Thymus (tissue), 11 donors: ENCODE data around the gene SLK. TPM values are rescaled to one million over a fixed set of nuclear protein-coding genes. Genes with fewer than 3 reads are reported as not detected.

Experiments used
- DNase-seq, 9 donors: peaks; one replicate each; pipeline ENCODE4 v3.0.0-alpha.2; 2013; ENCODE audit warnings: low spot score in 9 of 9, low read depth in 6 of 9, missing footprints in 1 of 9
- H3K27ac ChIP-seq, 2 donors: one replicate each; pipeline ENCODE4 v1.5.1; 2013; ENCODE audit warnings: control low read depth in 1 of 2, low read depth in 1 of 2, low read length in 1 of 2, mild to moderate bottlenecking in 1 of 2, moderate library complexity in 1 of 2
- H3K27me3 ChIP-seq, 2 donors: one replicate each; pipeline ENCODE4 v1.5.1; 2013; ENCODE audit warnings: low read length in 1 of 2; ENCODE audit not compliant: control insufficient read depth in 2 of 2, insufficient read depth in 1 of 2
- H3K36me3 ChIP-seq, 2 donors: one replicate each; pipeline ENCODE4 v1.5.1; 2013; ENCODE audit warnings: low read length in 1 of 2, mild to moderate bottlenecking in 1 of 2, moderate library complexity in 1 of 2; ENCODE audit not compliant: control insufficient read depth in 2 of 2, insufficient read depth in 2 of 2
- H3K4me1 ChIP-seq, 2 donors: one replicate each; pipeline ENCODE4 v1.5.1; 2013; ENCODE audit warnings: low read length in 2 of 2; ENCODE audit not compliant: control insufficient read depth in 2 of 2, insufficient read depth in 2 of 2
- H3K4me3 ChIP-seq, 2 donors: one replicate each; pipeline ENCODE4 v1.5.1; 2013; ENCODE audit warnings: low read length in 2 of 2, control low read depth in 1 of 2, mild to moderate bottlenecking in 1 of 2
- H3K9me3 ChIP-seq, 2 donors: one replicate each; pipeline ENCODE4 v1.5.1; 2013; ENCODE audit warnings: low read length in 1 of 2, mild to moderate bottlenecking in 1 of 2; ENCODE audit not compliant: control insufficient read depth in 2 of 2, insufficient read depth in 1 of 2
- WGBS: extraction: QIAGEN DNeasy Blood & Tissue Kit; methylation state at CpG from one replicate; pipeline ENCODE4 v1.1.7; 2013; 5-methylcytosine and 5-hydroxymethylcytosine counted together
- polyA plus RNA-seq: library from polyadenylated mRNA; stranded (reverse); fragments of 200-250 nt; gene quantifications from one replicate; pipeline ENCODE4 v1.2.3, GENCODE V29; 2013
- total RNA-seq: library from RNA; stranded (reverse); fragments of 120-200 nt; gene quantifications from one replicate; pipeline ENCODE4 v1.2.4, GENCODE V29; 2013
- donor health status: healthy.

The SLK gene
- total and polyA plus RNA-seq, 2 donors = 16.9 to 33.5 TPM

GRCh38 chr10:103951183-103951582 is 15.8 kb upstream of the SLK start:
- WGBS = 85% methylated on average over 2 of the region's 2 CpGs
- no peaks in the 10 kb centered on the region for H3K27me3 ChIP-seq
- no peaks in the 10 kb centered on the region for H3K9me3 ChIP-seq

GRCh38 chr10:103951942-103952341 is 15.0 kb upstream of the SLK start:
- WGBS = 81% methylated on average over 4 of the region's 4 CpGs
- no peaks in the 10 kb centered on the region for H3K36me3 ChIP-seq
- H3K27me3 ChIP-seq = no peaks in the 10 kb centered on the region
- H3K4me1 ChIP-seq = no peaks in the 10 kb centered on the region
- H3K4me3 ChIP-seq = no peak overlapping the region
- H3K27ac ChIP-seq = no peak overlapping the region
- no peaks in the 10 kb centered on the region for H3K9me3 ChIP-seq
- no peak for DNase-seq

More at GRCh38 chr10:103951183-103951582, 15.8 kb upstream of the SLK start:
- Histone ChIP-seq H3K27ac (no peak overlapping the region), H3K36me3 (no peaks in the 10 kb centered on the region), H3K4me1 (no peaks in the 10 kb centered on the region), H3K4me3 (no peak overlapping the region)
- DNase-seq = no peak

DNA sequence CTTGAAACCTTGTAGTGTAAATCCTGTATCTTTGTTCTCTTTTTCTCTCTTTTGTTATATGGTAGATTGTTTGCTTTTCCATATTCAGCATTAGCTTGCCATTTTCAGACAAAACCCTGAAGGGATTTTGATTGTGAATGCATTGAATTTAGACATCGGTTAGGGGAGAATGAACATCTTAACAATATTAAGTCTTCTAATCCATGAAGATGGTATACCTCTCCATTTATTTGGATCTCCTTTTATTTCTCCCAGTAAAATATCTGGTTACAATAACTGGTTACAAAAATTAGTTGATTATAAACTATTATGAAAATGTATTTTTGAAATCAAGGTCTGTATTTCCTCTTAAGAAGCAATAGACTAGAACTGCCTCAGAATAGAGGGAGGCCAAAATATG is 12.4 kb upstream of the SLK start:
- Histone ChIP-seq H3K27ac (no peak overlapping the region), H3K9me3 (no peaks in the 10 kb centered on the region), H3K4me3 (no peak overlapping the region), H3K36me3 (no peaks in the 10 kb centered on the region), H3K4me1 (no peaks in the 10 kb centered on the region), H3K27me3 (no peaks in the 10 kb centered on the region)
- no peak for DNase-seq
- 100% methylated on average over 1 of the region's 1 CpG for WGBS

DNA sequence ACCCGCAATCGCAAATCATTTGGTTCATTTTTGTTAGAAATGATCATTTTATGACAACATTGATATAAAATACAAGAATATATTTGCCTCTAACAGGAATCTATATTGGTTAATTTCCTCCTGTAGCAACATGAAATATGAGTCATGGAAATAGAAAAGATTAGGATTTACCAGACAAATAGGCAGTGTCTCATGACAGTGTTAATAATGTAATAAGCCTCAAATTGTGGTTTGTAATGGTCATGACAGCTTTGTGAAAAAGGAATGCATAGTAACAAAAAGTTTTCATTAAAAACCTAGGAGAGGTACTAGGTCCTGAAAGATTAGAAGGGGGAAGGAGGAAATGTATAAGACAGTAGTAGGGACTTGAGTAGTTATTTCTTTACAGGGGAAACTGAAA is 7.9 kb upstream of the SLK start:
- H3K36me3 ChIP-seq = no peaks in the 10 kb centered on the region
- no peaks in the 10 kb centered on the region for H3K4me1 ChIP-seq
- DNase-seq = no peak
- H3K4me3 ChIP-seq = no peak overlapping the region
- WGBS = 100% methylated on average over 2 of the region's 2 CpGs
- H3K27ac ChIP-seq = no peak overlapping the region
- no peaks in the 10 kb centered on the region for H3K27me3 ChIP-seq
- no peaks in the 10 kb centered on the region for H3K9me3 ChIP-seq

DNA sequence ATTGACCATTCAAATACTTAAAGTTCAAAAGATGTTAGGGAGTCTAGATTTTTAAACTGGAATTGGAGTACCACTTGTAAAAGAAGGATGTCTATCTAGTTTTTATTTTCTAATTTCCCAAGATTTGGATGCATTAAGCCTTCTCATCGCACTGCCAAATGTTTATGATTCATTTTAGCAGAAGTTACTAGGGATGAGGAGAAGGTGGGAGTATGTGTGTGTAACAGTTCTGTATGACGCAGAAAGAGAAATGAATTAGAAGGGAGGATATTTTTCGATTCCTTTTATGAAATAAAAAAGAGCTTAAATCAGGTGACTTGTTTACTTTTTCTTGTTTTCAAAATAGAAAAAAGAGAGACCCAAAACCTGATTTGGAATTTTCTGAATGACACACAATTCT is 6.8 kb upstream of the SLK start:
- H3K36me3 ChIP-seq = no peaks in the 10 kb centered on the region
- H3K4me3 ChIP-seq = no peak overlapping the region
- no peaks in the 10 kb centered on the region for H3K4me1 ChIP-seq
- DNase-seq = no peak
- no peaks in the 10 kb centered on the region for H3K27me3 ChIP-seq
- 95% methylated on average over 3 of the region's 3 CpGs for WGBS
- H3K27ac ChIP-seq = no peak overlapping the region
- H3K9me3 ChIP-seq = no peaks in the 10 kb centered on the region

- WGBS = under 1% methylated on average over 55 of the region's 55 CpGs
- H3K27ac ChIP-seq = peak overlapping the region; percentile 60 to 90
- DNase-seq = peak in 6 of 9 donors; percentile 11 to 69 (median 34)
- peak overlapping the region; percentile 89 to 99 for H3K4me3 ChIP-seq
- no peaks in the 10 kb centered on the region for H3K9me3 ChIP-seq
- no peaks in the 10 kb centered on the region for H3K36me3 ChIP-seq
- no peaks in the 10 kb centered on the region for H3K27me3 ChIP-seq
- H3K4me1 ChIP-seq = peaks cover 7 to 14% of the 10 kb centered on the region in 2 donors
Observed at GRCh38 chr10:103967448-103968071, 620 bp downstream of the SLK start.

DNA sequence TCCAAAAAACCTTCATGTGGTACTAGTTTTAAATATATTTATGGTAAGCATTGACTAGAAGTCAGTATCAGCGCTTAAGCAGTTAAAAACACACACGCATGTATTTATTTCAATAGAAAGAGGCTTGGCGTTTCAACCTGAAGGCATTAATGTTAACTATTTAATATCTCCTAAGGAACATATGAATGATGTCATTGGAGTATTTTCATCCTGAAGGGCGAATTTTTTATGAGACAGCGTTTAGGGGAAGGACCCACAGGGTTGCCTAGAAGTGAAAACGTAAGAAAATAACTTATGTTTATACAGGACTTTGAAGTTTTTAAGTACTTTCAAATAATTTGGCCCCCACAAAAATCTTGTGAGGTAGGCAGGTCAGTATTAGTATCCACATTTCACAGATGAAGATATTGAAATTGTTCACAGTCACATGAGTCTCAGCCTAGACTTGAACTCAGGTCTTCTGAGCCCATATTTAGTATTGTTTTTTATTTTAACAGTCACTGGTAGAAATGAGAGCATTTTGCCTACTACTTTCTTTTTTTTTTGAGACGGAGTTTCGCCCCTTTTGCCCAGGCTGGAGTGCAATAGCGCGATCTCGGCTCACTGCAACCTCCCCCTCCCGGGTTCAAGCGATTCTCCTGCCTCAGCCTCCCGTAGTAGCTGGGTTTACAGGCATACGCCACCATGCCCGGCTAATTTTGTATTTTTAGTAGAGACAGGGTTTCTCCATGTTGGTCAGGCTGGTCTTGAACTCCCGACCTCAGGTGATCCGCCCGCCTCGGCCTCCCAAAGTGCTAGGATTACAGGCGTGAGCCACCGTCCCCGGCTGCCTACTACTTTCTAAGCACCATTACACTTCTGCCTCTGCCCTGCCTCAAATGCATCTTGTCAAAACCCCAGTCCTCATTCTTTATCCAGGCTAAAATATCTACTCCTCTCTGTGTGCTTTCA is 1.8 kb downstream of the SLK start:
- no peaks in the 10 kb centered on the region for H3K27me3 ChIP-seq
- 64% methylated on average over 21 of the region's 23 CpGs for WGBS
- no peaks in the 10 kb centered on the region for H3K9me3 ChIP-seq
- peak overlapping the region in 1 of 2 donors; percentile 55 for H3K27ac ChIP-seq
- no peaks in the 10 kb centered on the region for H3K36me3 ChIP-seq
- no peak for DNase-seq
- H3K4me3 ChIP-seq = peak overlapping the region; percentile 89 to 99
- H3K4me1 ChIP-seq = peaks cover 7 to 14% of the 10 kb centered on the region in 2 donors

- Histone ChIP-seq H3K27ac (no peak overlapping the region), H3K4me1 (peaks cover 7 to 14% of the 10 kb centered on the region in 2 donors), H3K9me3 (no peaks in the 10 kb centered on the region), H3K36me3 (no peaks in the 10 kb centered on the region), H3K27me3 (no peaks in the 10 kb centered on the region), H3K4me3 (peak overlapping the region; percentile 2 to 42)
- no peak for DNase-seq
- 31% methylated on average over 4 of the region's 4 CpGs for WGBS
Observed at GRCh38 chr10:103969436-103969835, 2.5 kb downstream of the SLK start.
